H9 (cell line): ENCODE data around the gene ACACB. TPM values are rescaled to one million over a fixed set of nuclear protein-coding genes. Genes with fewer than 3 reads are reported as not detected.
A peak's percentile ranks its signal among the peaks of the same experiment; 100 is the strongest.

Source experiments
- DNase-seq: peaks from one replicate; pipeline ENCODE4 v3.0.0-alpha.2; 2017
- H2AFZ ChIP-seq: one replicate; pipeline ENCODE4 v1.6.1; 2013; ENCODE audit warnings: mild to moderate bottlenecking, low read length, control low read depth, moderate library complexity
- H2AK5ac ChIP-seq: 2 replicates; pipeline ENCODE4 v1.6.1; 2013; ENCODE audit warnings: low read length, control low read depth, mixed read lengths; ENCODE audit not compliant: insufficient read length
- H2BK120ac ChIP-seq: one replicate; pipeline ENCODE4 v1.6.1; 2013; ENCODE audit warnings: low read depth, mild to moderate bottlenecking, low read length, control low read depth, inconsistent platforms; ENCODE audit not compliant: poor library complexity, severe bottlenecking
- H2BK12ac ChIP-seq: 2 replicates; pipeline ENCODE4 v1.6.1; 2013; ENCODE audit warnings: low read length, control low read depth, mixed read lengths, low read depth; ENCODE audit not compliant: insufficient read length
- H2BK15ac ChIP-seq: 2 replicates; pipeline ENCODE4 v1.6.1; 2013; ENCODE audit warnings: low read depth, low read length, control low read depth
- H2BK20ac ChIP-seq: one replicate; pipeline ENCODE4 v1.6.1; 2013; ENCODE audit warnings: low read depth, mild to moderate bottlenecking, low read length, control low read depth, inconsistent platforms; ENCODE audit not compliant: poor library complexity, severe bottlenecking
- H2BK5ac ChIP-seq: 2 replicates; pipeline ENCODE4 v1.6.1; 2013; ENCODE audit warnings: low read length, control low read depth, mixed read lengths; ENCODE audit not compliant: insufficient read length
- H3K14ac ChIP-seq: 2 replicates; pipeline ENCODE4 v1.6.1; 2013; ENCODE audit warnings: low read length, control low read depth; ENCODE audit not compliant: insufficient read depth
- H3K18ac ChIP-seq: 2 replicates; pipeline ENCODE4 v1.6.1; 2013; ENCODE audit warnings: low read depth, mild to moderate bottlenecking, mixed read lengths, low read length, control low read depth; ENCODE audit not compliant: insufficient read length
- H3K23ac ChIP-seq: 2 replicates; pipeline ENCODE4 v1.6.1; 2013; ENCODE audit warnings: low read length, control low read depth, mixed read lengths, low read depth; ENCODE audit not compliant: insufficient read length
- H3K23me2 ChIP-seq: 2 replicates; pipeline ENCODE4 v1.6.1; 2013; ENCODE audit warnings: low read depth, mild to moderate bottlenecking, mixed read lengths, low read length, control low read depth; ENCODE audit not compliant: insufficient read length, poor library complexity, severe bottlenecking
- H3K27ac ChIP-seq: 2 replicates; pipeline ENCODE4 v1.5.1; 2013; ENCODE audit warnings: low read length, control low read depth, mixed read lengths, low read depth; ENCODE audit not compliant: insufficient read length
- H3K27me3 ChIP-seq: 2 replicates; pipeline ENCODE4 v1.6.1; 2013; ENCODE audit warnings: low read length, control low read depth, inconsistent platforms; ENCODE audit not compliant: insufficient read depth
- H3K4ac ChIP-seq: 2 replicates; pipeline ENCODE4 v1.6.1; 2013; ENCODE audit warnings: low read depth, mild to moderate bottlenecking, control low read depth, inconsistent platforms, low read length, moderate library complexity
- H3K4me1 ChIP-seq: 2 replicates; pipeline ENCODE4 v1.6.1; 2013; ENCODE audit warnings: low read length, control low read depth, inconsistent platforms; ENCODE audit not compliant: insufficient read depth
- H3K4me2 ChIP-seq: 2 replicates; pipeline ENCODE4 v1.6.1; 2013; ENCODE audit warnings: low read length, control low read depth, mixed read lengths; ENCODE audit not compliant: insufficient read length, insufficient read depth
- H3K56ac ChIP-seq: 2 replicates; pipeline ENCODE4 v1.6.1; 2013; ENCODE audit warnings: low read depth, mild to moderate bottlenecking, mixed read lengths, low read length, control low read depth; ENCODE audit not compliant: insufficient read length
- H3K79me1 ChIP-seq: 2 replicates; pipeline ENCODE4 v1.6.1; 2013; ENCODE audit warnings: low read depth, mild to moderate bottlenecking, moderate library complexity, low read length, control low read depth, inconsistent platforms; ENCODE audit not compliant: insufficient read depth, poor library complexity, severe bottlenecking
- H3K79me2 ChIP-seq: 2 replicates; pipeline ENCODE4 v1.6.1; 2013; ENCODE audit warnings: low read length, control low read depth, inconsistent platforms; ENCODE audit not compliant: insufficient read depth
- H3K9ac ChIP-seq: 2 replicates; pipeline ENCODE4 v1.6.1; 2013; ENCODE audit warnings: low read length, control low read depth, mixed read lengths; ENCODE audit not compliant: insufficient read length; ENCODE audit errors: extremely low read depth
- H3K9me3 ChIP-seq: one replicate; pipeline ENCODE4 v1.6.1; 2013; ENCODE audit warnings: low read depth, low read length, inconsistent platforms; ENCODE audit not compliant: control insufficient read depth
- H3T11ph ChIP-seq: one replicate; pipeline ENCODE4 v1.6.1; 2013; ENCODE audit warnings: mild to moderate bottlenecking, low read length, control low read depth, inconsistent platforms
- H4K20me1 ChIP-seq: one replicate; pipeline ENCODE4 v1.6.1; 2013; ENCODE audit not compliant: control insufficient read depth, insufficient read length, insufficient read depth
- H4K5ac ChIP-seq: 2 replicates; pipeline ENCODE4 v1.6.1; 2013; ENCODE audit warnings: low read depth, mild to moderate bottlenecking, mixed read lengths, low read length, control low read depth; ENCODE audit not compliant: insufficient read length
- H4K8ac ChIP-seq: replicated peaks from 2 replicates; pipeline ENCODE4 v1.6.1; 2013; ENCODE audit warnings: low read length, control low read depth, mixed read lengths, low read depth; ENCODE audit not compliant: insufficient read length
- H4K91ac ChIP-seq: 2 replicates; pipeline ENCODE4 v1.6.1; 2013; ENCODE audit warnings: low read depth, mild to moderate bottlenecking, moderate library complexity, mixed read lengths, low read length, control low read depth; ENCODE audit not compliant: insufficient read length
- H3K27ac Mint-ChIP-seq, 3 experiments: 2 replicates in 2 of 3; 3 replicates in 1 of 3; pipeline ENCODE4 v1.8.0; 2020 to 2021; ENCODE audit warnings: mixed read lengths in 3 of 3, mild to moderate bottlenecking in 1 of 3, moderate library complexity in 1 of 3
- H3K27me3 Mint-ChIP-seq: 2 replicates; pipeline ENCODE4 v1.8.0; 2021; ENCODE audit warnings: low read depth, mild to moderate bottlenecking, moderate library complexity, mixed read lengths
- H3K36me3 Mint-ChIP-seq, 3 experiments: 2 replicates in 2 of 3; 3 replicates in 1 of 3; pipeline ENCODE4 v1.8.0; 2020 to 2021; ENCODE audit warnings: low read depth in 3 of 3, mixed read lengths in 3 of 3; ENCODE audit not compliant: insufficient read depth in 1 of 3
- H3K4me1 Mint-ChIP-seq, 2 experiments: 2 replicates each; pipeline ENCODE4 v1.8.0; 2020; ENCODE audit warnings: mixed read lengths in 2 of 2
- H3K4me3 Mint-ChIP-seq, 2 experiments: 2 replicates in 1 of 2; 3 replicates in 1 of 2; pipeline ENCODE4 v1.8.0; 2020 to 2021; ENCODE audit warnings: mild to moderate bottlenecking in 2 of 2, mixed read lengths in 2 of 2, moderate library complexity in 1 of 2
- H3K9me3 Mint-ChIP-seq, 2 experiments: 2 replicates in 1 of 2; 3 replicates in 1 of 2; pipeline ENCODE4 v1.8.0; 2020; ENCODE audit warnings: mild to moderate bottlenecking in 2 of 2, mixed read lengths in 2 of 2, moderate library complexity in 1 of 2
- WGBS: extraction: QIAGEN DNeasy Blood & Tissue Kit; methylation state at CpG from one replicate; pipeline ENCODE4 v1.1.7; 2013; ENCODE audit warnings: missing lambda C conversion rate, low lambda C conversion rate, mixed read lengths; ENCODE audit not compliant: insufficient read length; ENCODE audit errors: extremely low coverage; 5-methylcytosine and 5-hydroxymethylcytosine counted together
- total RNA-seq: library from RNA; stranded (reverse); gene quantifications from 2 replicates; pipeline ENCODE4 v1.2.1, GENCODE V29; 2021
- TF ChIP-seq, protein P1 (sequence below): fragments of 200-600 bp; sonication (generic); conservative IDR thresholded peaks from 3 replicates; pipeline ENCODE4 v1.8.0; 2021; ENCODE audit warnings: antibody characterized with exemption, mild to moderate bottlenecking

ACACB gene
- total RNA-seq, 1 experiment from 2014 or later = 14.2 TPM

GRCh38 chr12:109110988-109111495 is 5.3 kb upstream of the ACACB start:
- WGBS = no CpG with 5 or more reads among the region's 28 CpGs
- Histone ChIP-seq H3K79me2 (no peaks in the 10 kb centered on the region), H3K23ac (no peak overlapping the region), H4K5ac (no peak overlapping the region), H3K79me1 (no peaks in the 10 kb centered on the region), H4K91ac (no peak overlapping the region), H3K4me2 (peak overlapping the region; percentile 47), H2AFZ (no peak overlapping the region), H2BK20ac (no peak overlapping the region), H3K27me3 (no peaks in the 10 kb centered on the region), H3K4ac (no peak overlapping the region), H3K9ac (peak overlapping the region; percentile 33), H2BK120ac (no peak overlapping the region), H4K8ac (no peak overlapping the region), H3K4me1 (peaks cover 6% of the 10 kb centered on the region; the same call in 1 of the 2 replicates), H3K18ac (peak overlapping the region; percentile 86), H3K23me2 (peaks cover 4% of the 10 kb centered on the region), H3K56ac (no peak overlapping the region), H3T11ph (no peak overlapping the region), H4K20me1 (no peaks in the 10 kb centered on the region), H2AK5ac (no peak overlapping the region), H2BK15ac (no peak overlapping the region), H2BK5ac (no peak overlapping the region), H3K27ac (no peak overlapping the region), H2BK12ac (no peak overlapping the region), H3K14ac (peak overlapping the region; percentile 23; the same call in 1 of the 2 replicates), H3K9me3 (no peaks in the 10 kb centered on the region)
- TF ChIP-seq, protein P1, sequence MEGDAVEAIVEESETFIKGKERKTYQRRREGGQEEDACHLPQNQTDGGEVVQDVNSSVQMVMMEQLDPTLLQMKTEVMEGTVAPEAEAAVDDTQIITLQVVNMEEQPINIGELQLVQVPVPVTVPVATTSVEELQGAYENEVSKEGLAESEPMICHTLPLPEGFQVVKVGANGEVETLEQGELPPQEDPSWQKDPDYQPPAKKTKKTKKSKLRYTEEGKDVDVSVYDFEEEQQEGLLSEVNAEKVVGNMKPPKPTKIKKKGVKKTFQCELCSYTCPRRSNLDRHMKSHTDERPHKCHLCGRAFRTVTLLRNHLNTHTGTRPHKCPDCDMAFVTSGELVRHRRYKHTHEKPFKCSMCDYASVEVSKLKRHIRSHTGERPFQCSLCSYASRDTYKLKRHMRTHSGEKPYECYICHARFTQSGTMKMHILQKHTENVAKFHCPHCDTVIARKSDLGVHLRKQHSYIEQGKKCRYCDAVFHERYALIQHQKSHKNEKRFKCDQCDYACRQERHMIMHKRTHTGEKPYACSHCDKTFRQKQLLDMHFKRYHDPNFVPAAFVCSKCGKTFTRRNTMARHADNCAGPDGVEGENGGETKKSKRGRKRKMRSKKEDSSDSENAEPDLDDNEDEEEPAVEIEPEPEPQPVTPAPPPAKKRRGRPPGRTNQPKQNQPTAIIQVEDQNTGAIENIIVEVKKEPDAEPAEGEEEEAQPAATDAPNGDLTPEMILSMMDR = no peak
- peaks cover 19 to 46% (median 36%) of the 10 kb centered on the region in 3 experiments; a peak in 6 of 7 replicates for H3K36me3 Mint-ChIP-seq
- H3K9me3 Mint-ChIP-seq = no peaks in the 10 kb centered on the region
- peaks cover 18 to 22% of the 10 kb centered on the region in 2 experiments for H3K4me1 Mint-ChIP-seq
- DNase-seq = peak; percentile 93
- peak overlapping the region; percentile 42 to 68; a peak in 4 of 5 replicates for H3K4me3 Mint-ChIP-seq
- peak overlapping the region; percentile 81 to 93 (median 90); a peak in 5 of 7 replicates for H3K27ac Mint-ChIP-seq
- H3K27me3 Mint-ChIP-seq = no peaks in the 10 kb centered on the region
